Fibroblast of lung (primary cell): ENCODE measurements around the gene CPEB4. TPM values are rescaled to one million over a fixed set of nuclear protein-coding genes. Genes with fewer than 3 reads are reported as not detected.

Experiments
- DNase-seq, 2 donors: peaks; one replicate each; pipeline versions ENCODE4 v3.0.0 to v3.0.0-alpha.2; 2010; ENCODE audit warnings: low read depth in 2 of 2
- H2AFZ ChIP-seq: 2 replicates; pipeline ENCODE4 v1.5.1; 2012; ENCODE audit warnings: low read length, control low read depth, inconsistent platforms
- H3K27ac ChIP-seq: 2 replicates; pipeline ENCODE4 v1.5.1; 2011; ENCODE audit warnings: low read length, control low read depth; ENCODE audit not compliant: insufficient read depth
- H3K27me3 ChIP-seq: 2 replicates; pipeline ENCODE4 v1.5.1; 2011; ENCODE audit warnings: mild to moderate bottlenecking, low read length; ENCODE audit not compliant: control insufficient read depth, insufficient read depth
- H3K36me3 ChIP-seq: 2 replicates; pipeline ENCODE4 v1.5.1; 2011; ENCODE audit warnings: low read length; ENCODE audit not compliant: control insufficient read depth, insufficient read depth
- H3K4me1 ChIP-seq: 2 replicates; pipeline ENCODE4 v1.5.1; 2011; ENCODE audit warnings: low read length; ENCODE audit not compliant: control insufficient read depth, insufficient read depth; ENCODE audit errors: extremely low read depth
- H3K4me2 ChIP-seq: 2 replicates; pipeline ENCODE4 v1.5.1; 2011; ENCODE audit warnings: low read length, control low read depth; ENCODE audit not compliant: insufficient read depth; ENCODE audit errors: extremely low read depth
- H3K4me3 ChIP-seq, 4 experiments: fragments of 200-600 bp in 1 of 4; sonication (generic) in 1 of 4; replicated peaks in 1 of 4; 2 replicates each; pipeline ENCODE4 v1.5.1; 2011 to 2016; ENCODE audit warnings: low read length in 4 of 4, low read depth in 3 of 4, mild to moderate bottlenecking in 3 of 4, control low read depth in 2 of 4, inconsistent platforms in 1 of 4, mixed read lengths in 1 of 4; ENCODE audit not compliant: insufficient read depth in 1 of 4; ENCODE audit errors: control extremely low read depth in 1 of 4
- H3K79me2 ChIP-seq: 2 replicates; pipeline ENCODE4 v1.5.1; 2012; ENCODE audit warnings: mild to moderate bottlenecking, low read length, inconsistent platforms; ENCODE audit not compliant: control insufficient read depth, insufficient read depth
- H3K9ac ChIP-seq: 2 replicates; pipeline ENCODE4 v1.5.1; 2011; ENCODE audit warnings: mild to moderate bottlenecking, low read length, control low read depth; ENCODE audit not compliant: insufficient read depth
- H3K9me3 ChIP-seq: 2 replicates; pipeline ENCODE4 v1.5.1; 2012; ENCODE audit warnings: low read depth, low read length; ENCODE audit not compliant: control insufficient read depth, insufficient read depth
- H4K20me1 ChIP-seq: 2 replicates; pipeline ENCODE4 v1.5.1; 2011; ENCODE audit warnings: low read length; ENCODE audit not compliant: control insufficient read depth, insufficient read depth; ENCODE audit errors: extremely low read depth
- EZH2 ChIP-seq: IDR thresholded peaks from 2 replicates; pipeline ENCODE4 v1.5.1; 2012; ENCODE audit warnings: low read length, control low read depth, mild to moderate bottlenecking; ENCODE audit errors: missing control alignments
- polyA plus RNA-seq, 2 donors: library from polyadenylated mRNA; depleted of rRNA in 1 of 2; stranded (reverse) in 1 of 2; unstranded in 1 of 2; fragments of >200 nt; gene quantifications; 2 replicates each; pipeline ENCODE4 v1.2.1, GENCODE V29; 2011 to 2012; ENCODE audit warnings: missing spikeins in 1 of 2
- total RNA-seq: library from RNA; depleted of rRNA; stranded (reverse); fragments of >200 nt; gene quantifications from 2 replicates; pipeline ENCODE4 v1.2.1, GENCODE V29; 2014
- TF ChIP-seq, protein P1 (sequence below), 2 donors: IDR thresholded peaks in 1 of 2; conservative IDR thresholded peaks in 1 of 2; 1 replicate in 1 of 2; 2 replicates in 1 of 2; pipeline ENCODE4 v1.5.1; 2011 to 2012; ENCODE audit warnings: low read length in 2 of 2, control low read depth in 1 of 2, inconsistent platforms in 1 of 2, low read depth in 1 of 2, mild to moderate bottlenecking in 1 of 2

CPEB4 gene
- total and polyA plus RNA-seq, 2 donors (not counting 1 experiment from before 2014, with no cell fraction given), result 19.9 to 23.6 TPM

DNA sequence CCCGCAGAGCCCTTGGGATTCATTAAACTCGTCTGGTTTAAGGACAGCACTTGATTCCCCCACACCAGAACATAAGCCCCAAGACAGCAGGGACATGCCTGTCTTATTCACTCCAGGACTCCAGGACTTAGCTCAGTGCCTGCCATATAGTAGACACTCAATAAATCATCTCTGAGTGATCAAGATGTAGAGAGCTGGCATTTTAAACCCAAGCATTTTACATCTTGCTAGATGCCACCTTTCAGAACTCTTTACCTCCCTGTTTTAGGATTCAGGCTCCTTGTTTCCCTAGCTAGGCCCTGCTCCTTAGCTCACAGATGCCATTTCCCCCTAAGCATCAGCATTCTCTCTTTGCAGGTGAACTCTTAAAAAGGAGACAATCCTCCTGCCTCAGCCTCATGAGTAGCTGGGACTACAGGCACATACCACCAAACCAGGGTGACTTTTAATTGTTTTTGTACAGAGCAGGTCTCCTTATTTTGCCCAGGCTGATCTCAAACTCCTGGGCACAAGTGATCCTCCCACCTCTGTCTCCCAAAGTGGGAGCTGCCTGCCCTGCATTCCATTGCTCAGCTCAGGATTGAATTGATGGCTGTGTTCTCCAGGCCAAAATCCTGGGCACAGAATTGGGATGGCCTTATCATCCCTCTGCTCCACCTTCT lies 32.0 kb upstream of the CPEB4 start:
- Histone ChIP-seq H3K9ac (no peak overlapping the region), H3K4me2 (no peak overlapping the region), H2AFZ (no peak overlapping the region), H4K20me1 (no peaks in the 10 kb centered on the region), H3K79me2 (no peaks in the 10 kb centered on the region), H3K4me1 (no peaks in the 10 kb centered on the region), H3K36me3 (no peaks in the 10 kb centered on the region), H3K27me3 (no peaks in the 10 kb centered on the region), H3K9me3 (no peaks in the 10 kb centered on the region), H3K4me3 (no peak overlapping the region), H3K27ac (no peak overlapping the region)
- no peak for TF ChIP-seq EZH2
- TF ChIP-seq, protein P1, sequence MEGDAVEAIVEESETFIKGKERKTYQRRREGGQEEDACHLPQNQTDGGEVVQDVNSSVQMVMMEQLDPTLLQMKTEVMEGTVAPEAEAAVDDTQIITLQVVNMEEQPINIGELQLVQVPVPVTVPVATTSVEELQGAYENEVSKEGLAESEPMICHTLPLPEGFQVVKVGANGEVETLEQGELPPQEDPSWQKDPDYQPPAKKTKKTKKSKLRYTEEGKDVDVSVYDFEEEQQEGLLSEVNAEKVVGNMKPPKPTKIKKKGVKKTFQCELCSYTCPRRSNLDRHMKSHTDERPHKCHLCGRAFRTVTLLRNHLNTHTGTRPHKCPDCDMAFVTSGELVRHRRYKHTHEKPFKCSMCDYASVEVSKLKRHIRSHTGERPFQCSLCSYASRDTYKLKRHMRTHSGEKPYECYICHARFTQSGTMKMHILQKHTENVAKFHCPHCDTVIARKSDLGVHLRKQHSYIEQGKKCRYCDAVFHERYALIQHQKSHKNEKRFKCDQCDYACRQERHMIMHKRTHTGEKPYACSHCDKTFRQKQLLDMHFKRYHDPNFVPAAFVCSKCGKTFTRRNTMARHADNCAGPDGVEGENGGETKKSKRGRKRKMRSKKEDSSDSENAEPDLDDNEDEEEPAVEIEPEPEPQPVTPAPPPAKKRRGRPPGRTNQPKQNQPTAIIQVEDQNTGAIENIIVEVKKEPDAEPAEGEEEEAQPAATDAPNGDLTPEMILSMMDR (conservative IDR thresholded peaks at IDR 0.05 in 1 of 2, IDR thresholded peaks at IDR 0.05 in 1 of 2; ENCODE audit: low read depth in 1 of 2, low read length in 2 of 2), result no peak
- DNase-seq, result no peak

DNA sequence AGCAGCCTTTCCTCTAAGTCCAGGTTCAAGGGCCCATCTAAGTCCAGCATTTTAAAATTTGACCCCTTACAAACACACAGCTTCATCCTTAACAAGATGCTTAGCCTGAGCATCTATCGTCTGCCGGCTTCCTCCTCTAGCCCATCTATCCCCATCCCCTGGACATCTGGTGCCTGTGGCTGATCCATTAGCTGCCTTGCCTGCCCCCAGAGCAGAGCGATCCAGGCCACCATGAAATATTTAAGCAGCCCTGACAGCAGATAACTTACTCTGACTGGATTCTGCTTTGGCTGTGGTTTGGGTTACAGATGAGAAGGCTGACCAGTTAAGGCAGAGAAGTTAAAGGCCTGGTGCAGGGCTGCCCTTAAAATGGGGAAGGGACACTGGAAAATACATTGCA lies 30.9 kb upstream of the CPEB4 start:
- Histone ChIP-seq H3K27ac (no peak overlapping the region), H3K9ac (no peak overlapping the region), H3K27me3 (no peaks in the 10 kb centered on the region), H3K79me2 (no peaks in the 10 kb centered on the region), H3K9me3 (no peaks in the 10 kb centered on the region), H4K20me1 (no peaks in the 10 kb centered on the region), H2AFZ (no peak overlapping the region), H3K4me1 (no peaks in the 10 kb centered on the region), H3K36me3 (no peaks in the 10 kb centered on the region), H3K4me2 (no peak overlapping the region), H3K4me3 (no peak overlapping the region)
- DNase-seq, result no peak
- TF ChIP-seq, protein P1 (conservative IDR thresholded peaks at IDR 0.05 in 1 of 2, IDR thresholded peaks at IDR 0.05 in 1 of 2; ENCODE audit: low read depth in 1 of 2, low read length in 2 of 2), result no peak
- no peak for TF ChIP-seq EZH2

DNA sequence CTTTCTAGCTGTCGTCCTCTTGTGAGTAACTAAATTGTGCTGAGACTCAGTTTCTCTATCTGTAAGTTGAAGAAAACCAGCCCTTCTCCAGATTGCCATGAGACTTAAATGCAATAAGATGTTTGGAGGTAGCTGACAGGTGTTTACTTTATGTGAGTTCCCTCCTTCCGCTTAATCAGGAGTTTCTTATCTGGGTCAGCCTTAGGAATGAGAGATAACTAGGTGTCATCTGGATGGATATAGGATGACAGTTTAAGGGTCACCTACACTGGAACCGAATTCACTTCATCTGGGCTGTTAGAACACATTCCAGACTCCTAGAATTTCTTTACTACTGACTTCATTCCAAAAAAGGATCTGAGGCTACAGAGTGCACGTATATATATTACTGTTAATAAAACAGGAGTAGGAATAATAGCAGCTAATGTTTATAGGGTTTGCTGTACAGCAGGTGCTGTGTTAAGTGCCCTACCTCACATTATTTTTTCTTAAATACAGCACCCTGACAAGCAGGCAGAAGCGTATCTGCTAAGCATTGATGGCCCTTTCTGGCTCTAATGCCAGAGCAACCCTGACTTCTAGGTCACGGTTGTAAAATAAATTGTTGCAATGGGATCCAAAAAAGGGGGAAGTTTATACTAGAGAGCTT lies 30.0 kb upstream of the CPEB4 start:
- H3K27ac ChIP-seq, result no peak overlapping the region
- H3K4me3 ChIP-seq, result no peak overlapping the region
- H2AFZ ChIP-seq, result no peak overlapping the region
- no peaks in the 10 kb centered on the region for H3K9me3 ChIP-seq
- H3K4me2 ChIP-seq, result no peak overlapping the region
- no peak overlapping the region for H3K9ac ChIP-seq
- H3K36me3 ChIP-seq, result no peaks in the 10 kb centered on the region
- TF ChIP-seq EZH2, result no peak
- TF ChIP-seq, protein P1 (conservative IDR thresholded peaks at IDR 0.05 in 1 of 2, IDR thresholded peaks at IDR 0.05 in 1 of 2; ENCODE audit: low read depth in 1 of 2, low read length in 2 of 2), result no peak
- H3K4me1 ChIP-seq, result no peaks in the 10 kb centered on the region
- no peaks in the 10 kb centered on the region for H3K27me3 ChIP-seq
- no peaks in the 10 kb centered on the region for H4K20me1 ChIP-seq
- DNase-seq, result no peak
- H3K79me2 ChIP-seq, result no peaks in the 10 kb centered on the region
